SH-SY5Y (cell line): Measurements from ENCODE around the gene ATG2A.

Experiments used
- GATA2 ChIP-seq: IDR thresholded peaks from 2 replicates; pipeline ENCODE4 v1.6.1; 2011; ENCODE audit warnings: mild to moderate bottlenecking, low read depth, low read length
- GATA3 ChIP-seq: IDR thresholded peaks from 2 replicates; pipeline ENCODE4 v1.6.1; 2011; ENCODE audit warnings: low read depth, mild to moderate bottlenecking, low read length, moderate library complexity

ATG2A gene

GRCh38 chr11:64888729-64889511 lies 28.1 kb downstream of the ATG2A start:
- TF ChIP-seq GATA3 (no peak), GATA2 (no peak)

GRCh38 chr11:64888406-64888728 lies 28.6 kb downstream of the ATG2A start:
- no peak for TF ChIP-seq GATA2
- TF ChIP-seq GATA3: no peak

- TF ChIP-seq GATA2 (no peak), GATA3 (no peak)
Measured at GRCh38 chr11:64887757-64888405, 29.1 kb downstream of the ATG2A start.

GRCh38 chr11:64887234-64887756 lies 29.7 kb downstream of the ATG2A start:
- TF ChIP-seq GATA2 (no peak), GATA3 (no peak)

- TF ChIP-seq GATA3 (no peak), GATA2 (no peak)
Measured at GRCh38 chr11:64885367-64886286, 31.4 kb downstream of the ATG2A start.

GRCh38 chr11:64884019-64884418 lies 33.0 kb downstream of the ATG2A start:
- TF ChIP-seq GATA2: no peak
- no peak for TF ChIP-seq GATA3

- no peak for TF ChIP-seq GATA2
- no peak for TF ChIP-seq GATA3
Measured at GRCh38 chr11:64883575-64883974, 33.4 kb downstream of the ATG2A start.

- TF ChIP-seq GATA2 (no peak), GATA3 (no peak)
Measured at GRCh38 chr11:64882243-64882642, 34.8 kb downstream of the ATG2A start.

- TF ChIP-seq GATA3: no peak
- peak; percentile 50; the same call in 1 of the 2 replicates for TF ChIP-seq GATA2
Measured at GRCh38 chr11:64881476-64881875, 35.5 kb downstream of the ATG2A start.

GRCh38 chr11:64880240-64881001 lies 36.6 kb downstream of the ATG2A start:
- TF ChIP-seq GATA3: no peak
- TF ChIP-seq GATA2: no peak

GRCh38 chr11:64879244-64879900 lies 37.6 kb downstream of the ATG2A start:
- no peak for TF ChIP-seq GATA2
- no peak for TF ChIP-seq GATA3

GRCh38 chr11:64878494-64879243 lies 38.3 kb downstream of the ATG2A start, which contains the start of gene EHD1:
TSS of gene EHD1 (minus strand) at chr11:64878621. CDS start at chr11:64878464, 157 bp downstream.
- TF ChIP-seq GATA2: no peak
- no peak for TF ChIP-seq GATA3

GRCh38 chr11:64878223-64878493 lies 38.9 kb downstream of the ATG2A start:
- TF ChIP-seq GATA2 (no peak), GATA3 (no peak)
